IPS-18a (cell line): Measurements from ENCODE around the gene MYL10.

Experiments used
- H3K27ac ChIP-seq: one replicate; pipeline ENCODE4 v1.5.1; 2013; ENCODE audit warnings: low read length
- H3K27me3 ChIP-seq: one replicate; pipeline ENCODE4 v1.6.1; 2013; ENCODE audit warnings: mild to moderate bottlenecking, low read length; ENCODE audit not compliant: control insufficient read depth, insufficient read depth
- H3K36me3 ChIP-seq: one replicate; pipeline ENCODE4 v1.6.1; 2013; ENCODE audit warnings: low read depth, low read length; ENCODE audit not compliant: control insufficient read depth
- H3K4me1 ChIP-seq: one replicate; pipeline ENCODE4 v1.6.1; 2013; ENCODE audit warnings: low read depth, low read length; ENCODE audit not compliant: control insufficient read depth
- H3K4me3 ChIP-seq: one replicate; pipeline ENCODE4 v1.5.1; 2013; ENCODE audit warnings: low read length
- H3K9ac ChIP-seq: one replicate; pipeline ENCODE4 v1.6.1; 2013; ENCODE audit warnings: mild to moderate bottlenecking, low read length, moderate library complexity
- H3K9me3 ChIP-seq: one replicate; pipeline ENCODE4 v1.6.1; 2013; ENCODE audit warnings: low read depth, low read length; ENCODE audit not compliant: control insufficient read depth

The MYL10 gene

GRCh38 chr7:101629171-101629570 lies at the start of gene MYL10:
TSS of gene MYL10 (minus strand) at chr7:101629296. CDS start at chr7:101629118, 178 bp downstream.
- Histone ChIP-seq H3K27me3 (no peaks in the 10 kb centered on the region), H3K4me1 (peaks cover 14% of the 10 kb centered on the region), H3K4me3 (no peak within 1 kb of the TSS), H3K9ac (no peak within 1 kb of the TSS), H3K36me3 (no peaks in the 10 kb centered on the region), H3K9me3 (no peaks in the 10 kb centered on the region), H3K27ac (no peak within 1 kb of the TSS)

GRCh38 chr7:101678658-101679057 lies 49.6 kb upstream of the MYL10 start:
- Histone ChIP-seq H3K4me3 (no peak overlapping the region), H3K4me1 (peaks cover 6% of the 10 kb centered on the region), H3K27me3 (no peaks in the 10 kb centered on the region), H3K36me3 (no peaks in the 10 kb centered on the region), H3K9ac (no peak overlapping the region), H3K27ac (no peak overlapping the region), H3K9me3 (no peaks in the 10 kb centered on the region)

- Histone ChIP-seq H3K27me3 (no peaks in the 10 kb centered on the region), H3K36me3 (no peaks in the 10 kb centered on the region), H3K9ac (no peak overlapping the region), H3K4me1 (peaks cover 6% of the 10 kb centered on the region), H3K4me3 (no peak overlapping the region), H3K9me3 (no peaks in the 10 kb centered on the region), H3K27ac (no peak overlapping the region)
These were observed 48.8 kb upstream of the MYL10 start for GRCh38 chr7:101677797-101678479.

- H3K27ac ChIP-seq: no peak overlapping the region
- H3K4me3 ChIP-seq: peak overlapping the region; percentile 0
- no peaks in the 10 kb centered on the region for H3K36me3 ChIP-seq
- H3K4me1 ChIP-seq: peaks cover 6% of the 10 kb centered on the region
- no peaks in the 10 kb centered on the region for H3K27me3 ChIP-seq
- H3K9ac ChIP-seq: no peak overlapping the region
- H3K9me3 ChIP-seq: no peaks in the 10 kb centered on the region
These were observed 48.3 kb upstream of the MYL10 start for GRCh38 chr7:101677391-101677790.

GRCh38 chr7:101676956-101677355 lies 47.9 kb upstream of the MYL10 start:
- no peaks in the 10 kb centered on the region for H3K36me3 ChIP-seq
- no peaks in the 10 kb centered on the region for H3K27me3 ChIP-seq
- no peak overlapping the region for H3K27ac ChIP-seq
- H3K4me3 ChIP-seq: peak overlapping the region; percentile 0
- H3K4me1 ChIP-seq: peaks cover 6% of the 10 kb centered on the region
- H3K9ac ChIP-seq: no peak overlapping the region
- no peaks in the 10 kb centered on the region for H3K9me3 ChIP-seq

GRCh38 chr7:101676062-101676598 lies 47.0 kb upstream of the MYL10 start:
- no peak overlapping the region for H3K27ac ChIP-seq
- H3K4me1 ChIP-seq: peaks cover 6% of the 10 kb centered on the region
- no peak overlapping the region for H3K4me3 ChIP-seq
- no peaks in the 10 kb centered on the region for H3K27me3 ChIP-seq
- H3K9me3 ChIP-seq: no peaks in the 10 kb centered on the region
- no peaks in the 10 kb centered on the region for H3K36me3 ChIP-seq
- no peak overlapping the region for H3K9ac ChIP-seq

GRCh38 chr7:101674439-101674838 lies 45.3 kb upstream of the MYL10 start:
- H3K9me3 ChIP-seq: no peaks in the 10 kb centered on the region
- no peak overlapping the region for H3K4me3 ChIP-seq
- no peak overlapping the region for H3K9ac ChIP-seq
- H3K27ac ChIP-seq: no peak overlapping the region
- H3K4me1 ChIP-seq: peaks cover 6% of the 10 kb centered on the region
- H3K27me3 ChIP-seq: no peaks in the 10 kb centered on the region
- no peaks in the 10 kb centered on the region for H3K36me3 ChIP-seq

- no peak overlapping the region for H3K9ac ChIP-seq
- H3K36me3 ChIP-seq: no peaks in the 10 kb centered on the region
- no peaks in the 10 kb centered on the region for H3K9me3 ChIP-seq
- H3K4me1 ChIP-seq: peaks cover 6% of the 10 kb centered on the region
- no peak overlapping the region for H3K4me3 ChIP-seq
- H3K27ac ChIP-seq: no peak overlapping the region
- no peaks in the 10 kb centered on the region for H3K27me3 ChIP-seq
These were observed 44.9 kb upstream of the MYL10 start for GRCh38 chr7:101673951-101674350.

GRCh38 chr7:101673315-101673714 lies 44.2 kb upstream of the MYL10 start:
- Histone ChIP-seq H3K27ac (no peak overlapping the region), H3K9me3 (no peaks in the 10 kb centered on the region), H3K4me1 (peaks cover 6% of the 10 kb centered on the region)

GRCh38 chr7:101671371-101672356 lies 42.6 kb upstream of the MYL10 start:
- Histone ChIP-seq H3K27me3 (no peaks in the 10 kb centered on the region), H3K9ac (no peak overlapping the region), H3K4me3 (no peak overlapping the region)

More at GRCh38 chr7:101673315-101673714, 44.2 kb upstream of the MYL10 start:
- no peaks in the 10 kb centered on the region for H3K36me3 ChIP-seq
- no peak overlapping the region for H3K4me3 ChIP-seq
- H3K9ac ChIP-seq: no peak overlapping the region
- H3K27me3 ChIP-seq: no peaks in the 10 kb centered on the region

GRCh38 chr7:101669307-101669706 lies 40.2 kb upstream of the MYL10 start:
- Histone ChIP-seq H3K9me3 (no peaks in the 10 kb centered on the region), H3K4me3 (no peak overlapping the region), H3K9ac (no peak overlapping the region), H3K4me1 (peaks cover 9% of the 10 kb centered on the region), H3K27ac (no peak overlapping the region), H3K36me3 (no peaks in the 10 kb centered on the region), H3K27me3 (no peaks in the 10 kb centered on the region)

More at GRCh38 chr7:101671371-101672356, 42.6 kb upstream of the MYL10 start:
- Histone ChIP-seq H3K4me1 (no peaks in the 10 kb centered on the region), H3K9me3 (no peaks in the 10 kb centered on the region), H3K36me3 (no peaks in the 10 kb centered on the region), H3K27ac (no peak overlapping the region)
